LNCAP (cell line): ENCODE data around the gene NUP35.

Experiments
- TF ChIP-seq, protein P1 (sequence below): fragments of 450-650 bp; IDR thresholded peaks from 2 replicates; pipeline ENCODE4 v1.5.1; 2017; ENCODE audit warnings: mild to moderate bottlenecking

The NUP35 gene

DNA sequence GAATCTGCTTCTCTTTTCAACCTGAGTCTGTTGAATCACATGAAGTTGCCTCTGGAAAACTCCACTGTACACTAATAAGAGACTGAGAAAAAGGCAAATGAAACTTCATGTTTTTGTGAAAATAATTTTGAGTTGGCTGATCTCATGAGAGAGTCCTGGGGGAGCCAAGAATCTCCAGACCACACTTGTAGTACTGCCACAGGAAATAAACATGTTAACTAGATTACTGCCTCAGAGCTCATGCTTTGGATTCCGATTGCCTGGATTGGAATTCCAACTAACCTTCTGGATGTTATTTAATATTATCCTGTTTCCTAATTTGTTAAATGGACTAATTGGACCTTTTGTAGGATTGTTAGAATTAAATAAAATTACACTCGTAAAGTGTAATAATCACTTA lies 25.2 kb downstream of the NUP35 start:
- TF ChIP-seq, protein P1, sequence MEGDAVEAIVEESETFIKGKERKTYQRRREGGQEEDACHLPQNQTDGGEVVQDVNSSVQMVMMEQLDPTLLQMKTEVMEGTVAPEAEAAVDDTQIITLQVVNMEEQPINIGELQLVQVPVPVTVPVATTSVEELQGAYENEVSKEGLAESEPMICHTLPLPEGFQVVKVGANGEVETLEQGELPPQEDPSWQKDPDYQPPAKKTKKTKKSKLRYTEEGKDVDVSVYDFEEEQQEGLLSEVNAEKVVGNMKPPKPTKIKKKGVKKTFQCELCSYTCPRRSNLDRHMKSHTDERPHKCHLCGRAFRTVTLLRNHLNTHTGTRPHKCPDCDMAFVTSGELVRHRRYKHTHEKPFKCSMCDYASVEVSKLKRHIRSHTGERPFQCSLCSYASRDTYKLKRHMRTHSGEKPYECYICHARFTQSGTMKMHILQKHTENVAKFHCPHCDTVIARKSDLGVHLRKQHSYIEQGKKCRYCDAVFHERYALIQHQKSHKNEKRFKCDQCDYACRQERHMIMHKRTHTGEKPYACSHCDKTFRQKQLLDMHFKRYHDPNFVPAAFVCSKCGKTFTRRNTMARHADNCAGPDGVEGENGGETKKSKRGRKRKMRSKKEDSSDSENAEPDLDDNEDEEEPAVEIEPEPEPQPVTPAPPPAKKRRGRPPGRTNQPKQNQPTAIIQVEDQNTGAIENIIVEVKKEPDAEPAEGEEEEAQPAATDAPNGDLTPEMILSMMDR = no peak

DNA sequence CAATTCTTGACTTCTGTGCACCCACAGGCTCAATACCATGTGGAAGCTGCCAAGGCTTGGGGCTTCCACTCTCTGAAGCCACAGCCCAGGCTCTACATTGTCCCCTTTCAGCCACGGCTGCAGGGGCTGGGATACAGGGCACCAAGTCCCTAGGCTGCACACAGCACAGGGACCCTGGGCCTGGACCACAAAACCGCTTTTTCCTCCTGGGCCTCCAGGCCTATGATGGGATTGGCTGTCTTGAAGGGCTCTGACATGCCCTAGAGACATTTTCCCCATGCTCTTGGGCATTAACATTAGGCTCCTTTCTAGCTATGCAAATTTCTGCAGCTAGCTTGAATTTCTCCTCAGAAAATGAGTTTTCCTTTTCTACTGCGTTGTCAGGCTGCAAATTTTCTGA lies 29.7 kb downstream of the NUP35 start:
- TF ChIP-seq, protein P1 = no peak

DNA sequence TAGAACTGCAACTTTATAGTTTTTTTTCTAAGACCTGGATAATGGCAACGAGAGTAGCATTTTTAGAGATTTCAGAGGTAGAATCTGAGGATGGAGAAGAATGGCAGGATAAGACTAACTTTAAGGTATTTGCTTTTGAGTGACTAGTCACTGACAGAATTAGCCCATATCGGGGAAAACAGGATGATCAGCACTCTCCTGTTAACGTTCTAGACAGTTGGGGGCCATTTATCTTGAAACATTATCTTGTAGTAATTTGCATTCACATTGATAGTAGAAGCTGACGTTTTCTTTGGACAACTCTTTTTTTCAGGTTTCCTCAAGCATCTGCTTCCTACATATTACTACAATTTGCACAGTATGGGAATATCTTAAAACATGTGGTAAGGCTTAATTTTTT lies 32.9 kb downstream of the NUP35 start:
- TF ChIP-seq, protein P1 = no peak

DNA sequence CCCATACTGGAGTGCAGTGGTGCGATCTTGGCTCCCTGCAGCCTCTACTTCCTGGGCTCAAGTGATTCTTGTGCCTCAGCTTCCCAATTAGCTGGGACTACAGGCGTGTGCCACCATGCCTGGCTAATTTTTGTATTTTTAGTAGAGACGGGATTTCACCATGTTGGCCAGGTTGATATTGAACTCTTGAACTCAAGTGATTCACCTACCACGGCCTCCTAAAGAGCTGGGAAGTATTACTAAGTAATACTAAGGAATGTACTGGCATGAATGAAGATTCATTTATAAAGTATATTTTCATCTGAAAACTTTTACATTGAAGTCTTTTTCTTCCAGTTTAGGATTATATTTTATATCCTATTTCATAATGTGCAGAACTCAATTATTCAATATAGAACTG lies 38.1 kb downstream of the NUP35 start:
- TF ChIP-seq, protein P1 = no peak

DNA sequence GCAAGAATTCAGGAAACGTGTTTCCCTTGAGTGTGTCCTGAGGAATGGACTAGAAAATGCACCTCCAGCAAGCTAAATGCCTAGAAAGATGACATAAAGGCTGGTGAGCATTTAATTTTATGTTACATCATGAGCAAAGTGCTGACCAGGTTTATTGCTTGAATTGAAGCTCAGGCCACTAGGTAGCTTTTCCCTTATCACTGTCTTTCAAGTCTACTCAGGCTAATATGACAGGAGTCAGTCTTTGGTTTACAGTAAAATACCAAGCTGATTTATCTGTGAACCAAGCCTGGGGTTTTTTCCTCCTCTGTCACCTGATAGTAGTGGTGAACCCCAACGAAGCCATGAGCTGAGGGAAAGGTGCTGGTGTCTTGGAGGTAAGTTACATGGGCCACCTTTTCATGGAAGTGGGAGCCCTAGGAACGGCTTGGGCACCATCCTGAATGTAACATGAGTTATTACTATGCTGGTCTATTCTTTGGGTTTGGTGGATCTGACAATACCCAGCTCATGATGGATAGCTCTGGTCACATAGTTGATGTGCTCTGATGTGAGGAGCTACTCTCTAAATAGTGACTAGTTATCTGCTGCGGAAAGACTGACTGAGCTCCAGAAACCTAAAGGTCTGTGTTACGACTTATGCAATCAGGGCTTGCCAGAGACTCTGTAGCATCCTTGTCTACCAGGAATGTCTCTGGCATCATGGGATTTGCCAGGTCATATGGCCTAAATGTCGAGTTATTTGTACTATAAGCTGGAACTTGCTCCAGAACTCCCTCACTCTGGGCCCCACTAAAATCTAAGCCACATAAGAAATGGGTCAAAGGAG lies 39.8 kb downstream of the NUP35 start:
- TF ChIP-seq, protein P1 = no peak

DNA sequence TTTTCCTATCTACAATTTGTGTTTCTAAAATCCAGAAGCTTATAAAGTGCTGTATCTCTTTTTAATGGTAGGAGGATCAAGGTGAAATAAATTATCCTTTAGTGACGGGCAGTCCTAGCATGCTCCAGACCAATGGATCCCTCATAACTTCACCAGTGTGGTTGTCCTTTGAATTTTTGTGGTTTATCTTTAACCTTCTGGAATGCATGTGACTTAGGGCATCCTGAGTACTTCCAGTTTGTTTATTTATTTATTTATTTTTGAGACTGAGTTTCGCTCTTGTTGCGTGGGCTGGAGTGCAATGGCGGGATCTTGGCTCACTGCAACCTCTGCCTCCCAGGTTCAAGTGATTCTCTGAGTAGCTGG lies 40.4 kb downstream of the NUP35 start:
- TF ChIP-seq, protein P1 = no peak

DNA sequence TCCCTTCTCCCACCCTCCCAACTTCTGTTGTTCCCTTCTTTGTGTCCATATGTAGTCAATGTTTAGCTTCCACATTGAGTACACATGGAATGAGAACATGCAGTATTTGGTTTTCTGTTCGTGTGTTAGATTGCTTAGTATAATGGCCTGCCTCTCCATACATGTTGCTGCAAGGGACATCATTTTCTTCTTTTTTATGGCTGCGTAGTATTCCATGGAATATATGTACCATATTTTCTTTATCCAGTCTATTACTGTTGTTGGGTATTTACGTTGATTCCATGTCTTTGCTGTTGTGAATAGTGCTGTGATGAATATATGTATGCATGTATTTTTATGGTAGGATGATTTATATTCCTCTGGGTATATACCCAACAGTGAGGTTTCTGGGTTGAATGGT lies 42.0 kb downstream of the NUP35 start:
- TF ChIP-seq, protein P1 = no peak
